ENCODE results near the gene PTPN12. TPM values are rescaled to one million over a fixed set of nuclear protein-coding genes. Genes with fewer than 3 reads are reported as not detected.

PTPN12 gene
- total RNA-seq, 2 donors from 2014 or later = 33.8 to 84.3 TPM

DNA sequence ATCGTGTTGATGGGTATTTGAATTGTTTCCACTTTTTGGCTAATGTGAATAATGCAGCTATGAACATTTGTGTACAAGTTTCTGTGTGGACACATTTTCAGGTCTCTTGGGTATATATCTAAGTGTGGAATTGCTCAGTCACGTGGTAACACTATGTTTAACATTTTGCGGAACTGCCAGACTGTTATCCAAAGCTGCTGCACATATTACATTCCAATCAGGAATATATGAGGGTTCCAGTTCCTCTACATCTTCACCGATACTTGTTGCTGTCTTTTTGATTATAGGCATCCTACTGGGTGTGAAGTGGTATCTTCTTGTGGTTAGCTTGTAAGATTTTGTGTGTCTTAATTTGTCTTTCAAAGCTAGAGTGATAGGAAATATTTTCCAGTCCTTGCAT, 6.8 kb downstream of the PTPN12 start:
- no peaks in the 10 kb centered on the region for H3K9me3 Mint-ChIP-seq
- peaks cover 56 to 75% of the 10 kb centered on the region in 2 donors for H3K4me1 Mint-ChIP-seq (ENCODE audit: low read depth in 2 of 2)
- H3K36me3 Mint-ChIP-seq = no peaks in the 10 kb centered on the region
- H3K27me3 Mint-ChIP-seq = no peaks in the 10 kb centered on the region
- peak overlapping the region; percentile 68 to 69 for H3K27ac Mint-ChIP-seq
- DNase-seq (ENCODE audit: low spot score) = no peak
- peak overlapping the region; percentile 49 for H3K4me3 Mint-ChIP-seq
- peak in 1 of 2 donors; percentile 45 for ATAC-seq

DNA sequence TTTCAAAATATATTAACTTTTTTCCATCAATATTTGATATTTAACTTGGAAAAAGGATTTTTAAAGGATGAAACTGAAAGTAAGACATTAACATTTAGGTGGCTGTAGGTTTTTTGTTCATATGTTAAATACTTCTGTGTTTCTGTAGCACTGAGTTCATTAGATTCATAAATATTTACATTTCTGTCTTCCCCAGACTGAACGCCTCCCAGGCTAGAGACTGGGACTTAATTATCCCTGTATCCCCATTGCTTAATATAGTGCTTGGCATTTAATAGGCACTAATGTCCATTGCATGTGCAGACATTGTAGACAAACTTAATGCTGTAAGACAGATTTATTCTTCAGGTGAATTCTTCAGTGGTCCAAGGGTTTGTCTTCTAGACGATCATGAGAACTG, 7.4 kb downstream of the PTPN12 start:
- Mint-ChIP-seq H3K27me3 (no peaks in the 10 kb centered on the region), H3K4me1 (ENCODE audit: low read depth in 2 of 2) (peaks cover 58 to 73% of the 10 kb centered on the region in 2 donors), H3K4me3 (peak overlapping the region; percentile 29), H3K27ac (peak overlapping the region; percentile 68 to 69), H3K9me3 (no peaks in the 10 kb centered on the region), H3K36me3 (no peaks in the 10 kb centered on the region)
- ATAC-seq (no peak), DNase-seq (ENCODE audit: low spot score) (no peak)

DNA sequence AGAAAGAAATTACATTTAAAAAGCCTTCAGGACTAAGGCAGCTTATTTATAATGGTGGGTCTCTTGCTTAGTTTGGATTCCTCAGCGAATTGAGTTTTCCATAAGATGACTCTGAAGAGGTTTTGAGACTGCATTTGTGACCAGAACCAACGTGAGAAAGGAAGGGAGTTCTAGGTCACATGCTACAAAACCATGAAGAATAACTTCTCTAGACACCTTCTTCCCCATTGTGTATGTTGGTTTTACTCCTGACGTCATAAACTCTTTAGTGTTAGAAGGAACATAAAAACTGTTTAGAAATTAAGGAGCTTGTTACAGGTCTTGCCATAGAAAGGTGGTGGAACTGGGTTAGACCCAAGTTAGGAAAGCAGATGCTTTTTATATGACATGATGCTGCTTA, 11.1 kb downstream of the PTPN12 start:
- Mint-ChIP-seq H3K36me3 (no peaks in the 10 kb centered on the region), H3K4me3 (peak overlapping the region; percentile 36), H3K27ac (peak overlapping the region; percentile 64 to 88), H3K4me1 (ENCODE audit: low read depth in 2 of 2) (peaks cover 54 to 62% of the 10 kb centered on the region in 2 donors), H3K27me3 (no peaks in the 10 kb centered on the region), H3K9me3 (no peaks in the 10 kb centered on the region)
- DNase-seq (ENCODE audit: low spot score) (no peak), ATAC-seq (peak; percentile 60 to 61)

DNA sequence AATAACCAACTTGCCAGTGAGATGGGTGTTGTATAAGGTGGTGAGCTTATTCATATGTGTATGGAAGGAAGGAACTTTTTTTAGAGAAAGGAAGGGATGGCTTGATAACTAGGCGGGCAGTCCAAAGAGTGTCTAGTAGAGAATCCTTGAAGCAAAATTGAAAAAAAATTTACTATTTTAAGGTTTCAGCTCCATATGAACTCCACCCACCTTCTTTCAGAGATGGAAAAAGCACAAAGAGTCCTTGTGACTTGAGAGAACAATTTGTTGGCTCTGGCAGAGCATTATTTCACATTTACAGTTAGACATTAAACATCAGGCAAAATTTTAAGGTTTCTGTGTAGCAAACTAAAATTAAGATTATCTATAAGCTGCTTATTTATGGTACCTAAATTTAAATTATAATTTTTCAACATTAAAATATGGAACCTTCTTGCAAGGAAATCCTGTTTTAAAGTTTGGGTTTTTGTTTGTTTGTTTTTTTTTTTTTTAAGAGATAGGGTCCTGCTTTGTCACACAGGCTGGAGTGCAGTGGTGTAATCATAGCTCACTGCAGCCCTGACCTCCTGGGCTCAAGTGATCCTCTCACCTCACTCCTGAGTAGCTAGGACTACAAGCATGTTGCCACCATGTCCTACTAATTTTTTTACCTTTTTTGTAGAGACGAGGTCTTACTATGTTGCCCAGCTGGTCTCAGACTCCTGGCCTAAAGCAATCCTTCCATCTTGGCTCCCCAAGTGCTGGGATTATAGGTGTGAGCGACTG, 12.2 kb downstream of the PTPN12 start:
- H3K4me3 Mint-ChIP-seq = peak overlapping the region; percentile 40
- peak overlapping the region; percentile 64 to 88 for H3K27ac Mint-ChIP-seq
- DNase-seq (ENCODE audit: low spot score) (no peak), ATAC-seq (no peak)
- peaks cover 55 to 61% of the 10 kb centered on the region in 2 donors for H3K4me1 Mint-ChIP-seq (ENCODE audit: low read depth in 2 of 2)
- H3K27me3 Mint-ChIP-seq = no peaks in the 10 kb centered on the region
- H3K36me3 Mint-ChIP-seq = no peaks in the 10 kb centered on the region
- no peaks in the 10 kb centered on the region for H3K9me3 Mint-ChIP-seq

DNA sequence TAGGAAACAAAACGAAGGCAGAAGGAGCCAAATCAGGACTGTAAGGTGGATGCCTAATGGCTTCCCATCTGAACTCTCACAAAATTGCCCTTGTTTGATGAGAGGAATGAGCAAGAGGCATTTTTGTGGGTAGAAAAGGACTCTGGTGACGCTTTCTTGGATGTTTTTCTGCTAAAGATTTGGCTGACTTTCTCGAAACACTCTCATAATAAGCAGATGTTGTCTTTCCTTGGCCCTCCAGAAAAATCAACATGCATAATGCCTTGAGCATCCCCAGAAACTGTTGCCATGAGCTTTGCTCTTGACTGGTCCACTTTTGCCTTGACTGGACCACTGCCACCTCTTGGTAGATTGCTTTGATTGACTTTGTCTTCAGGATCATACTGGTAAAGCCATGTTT, 13.5 kb downstream of the PTPN12 start:
- Mint-ChIP-seq H3K9me3 (no peaks in the 10 kb centered on the region), H3K27ac (peak overlapping the region in 1 of 2 donors; percentile 53), H3K27me3 (no peaks in the 10 kb centered on the region), H3K36me3 (peaks cover 5% of the 10 kb centered on the region), H3K4me1 (ENCODE audit: low read depth in 2 of 2) (peaks cover 67 to 74% of the 10 kb centered on the region in 2 donors), H3K4me3 (no peak overlapping the region)
- ATAC-seq = no peak
- no peak for DNase-seq (ENCODE audit: low spot score)

DNA sequence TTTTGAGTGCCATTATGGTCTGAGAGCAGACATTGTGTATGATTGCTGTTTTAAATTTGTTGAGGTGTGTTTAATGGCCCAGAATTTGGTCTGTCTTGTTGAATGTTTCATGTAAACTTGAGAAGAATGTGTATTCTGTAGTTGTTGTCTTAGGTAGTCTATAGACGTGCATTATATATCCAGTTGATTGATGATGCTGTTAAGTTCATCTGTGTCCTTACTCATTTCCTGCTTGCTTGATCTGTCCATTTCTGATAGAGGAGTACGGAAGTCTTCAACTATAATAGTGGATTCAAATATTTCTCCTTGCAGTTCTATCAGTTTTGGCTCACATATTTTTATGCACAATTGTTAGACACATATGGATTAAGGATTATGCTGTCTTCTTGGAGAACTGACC, 16.0 kb downstream of the PTPN12 start:
- Mint-ChIP-seq H3K4me3 (no peak overlapping the region), H3K27ac (peak overlapping the region in 1 of 2 donors; percentile 89), H3K4me1 (ENCODE audit: low read depth in 2 of 2) (peaks cover 61 to 70% of the 10 kb centered on the region in 2 donors), H3K9me3 (no peaks in the 10 kb centered on the region), H3K27me3 (no peaks in the 10 kb centered on the region), H3K36me3 (peaks cover 5% of the 10 kb centered on the region)
- no peak for DNase-seq (ENCODE audit: low spot score)
- ATAC-seq = no peak

DNA sequence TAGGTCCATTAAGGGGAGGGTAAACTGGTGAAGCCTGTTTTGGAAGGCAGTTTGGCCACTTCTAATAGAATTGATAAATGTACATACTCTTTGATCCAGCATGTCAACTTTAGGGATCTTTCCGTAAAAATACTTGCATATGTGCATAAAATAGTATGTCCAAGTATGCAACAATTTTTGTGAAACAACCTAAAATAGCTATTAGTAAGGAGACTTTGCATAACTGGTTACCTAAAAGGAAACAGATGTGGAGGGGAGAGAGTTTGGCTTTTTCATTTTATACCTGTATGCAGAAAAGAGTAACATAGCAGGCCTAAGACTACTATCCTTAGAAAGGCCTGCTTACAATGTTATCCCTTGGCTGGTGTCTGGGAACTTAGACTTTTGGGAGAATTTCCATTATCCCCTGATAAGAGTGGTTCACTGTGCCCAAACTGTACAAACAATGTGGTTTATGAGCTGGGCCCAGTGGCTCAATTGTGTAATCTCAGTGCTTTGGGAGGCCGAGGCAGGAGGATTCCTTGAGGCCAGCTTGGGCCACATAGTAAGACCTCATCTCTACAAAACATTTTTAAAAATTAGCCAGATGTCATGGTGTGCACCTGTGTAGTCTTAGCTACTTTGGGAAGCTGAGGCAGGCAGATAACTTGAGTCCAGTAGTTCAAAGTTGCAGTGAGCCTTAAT, 21.3 kb downstream of the PTPN12 start:
- Mint-ChIP-seq H3K4me3 (no peak overlapping the region), H3K4me1 (ENCODE audit: low read depth in 2 of 2) (peaks cover 61 to 74% of the 10 kb centered on the region in 2 donors), H3K27me3 (no peaks in the 10 kb centered on the region), H3K27ac (peak overlapping the region in 1 of 2 donors; percentile 97), H3K36me3 (peaks cover 5% of the 10 kb centered on the region), H3K9me3 (no peaks in the 10 kb centered on the region)
- no peak for DNase-seq (ENCODE audit: low spot score)
- ATAC-seq = no peak

DNA sequence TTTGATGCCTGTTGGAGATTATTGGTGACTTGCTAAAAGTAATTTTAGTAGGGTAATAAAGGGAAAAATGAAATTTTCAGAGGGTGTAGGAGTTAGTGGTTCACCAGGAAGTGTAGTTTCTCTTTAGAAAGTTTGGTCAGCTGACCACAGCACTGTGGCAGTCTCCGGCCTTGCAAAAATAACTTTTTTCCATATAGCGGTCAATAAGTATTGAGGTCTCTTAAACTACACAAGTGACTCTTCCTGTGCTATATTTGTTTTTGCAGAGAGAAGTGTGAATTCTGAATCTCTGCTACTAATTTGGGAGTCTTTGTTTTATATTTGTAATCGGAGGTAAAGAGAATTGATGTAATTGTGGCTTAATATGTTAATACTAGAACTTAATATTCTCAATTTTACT, 24.3 kb downstream of the PTPN12 start:
- no peaks in the 10 kb centered on the region for H3K36me3 Mint-ChIP-seq
- no peaks in the 10 kb centered on the region for H3K27me3 Mint-ChIP-seq

DNA sequence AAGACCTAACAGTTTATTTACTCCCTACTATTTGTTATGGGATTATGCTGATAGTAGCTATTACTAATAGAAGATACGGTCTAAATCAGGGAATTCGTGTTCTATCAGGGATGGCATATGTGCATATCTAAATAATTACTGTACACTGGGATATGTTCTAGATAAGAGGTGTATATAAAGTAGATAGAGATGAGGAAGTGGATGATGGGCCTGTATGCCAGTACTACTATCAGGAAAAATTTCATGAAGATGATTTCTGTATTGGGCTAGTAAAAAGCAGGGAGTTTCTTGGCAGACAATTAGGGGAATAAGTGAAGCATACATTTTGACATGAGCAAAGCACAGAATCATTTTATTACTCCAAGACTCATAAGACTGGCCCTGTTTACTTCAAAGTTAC, 26.2 kb downstream of the PTPN12 start:
- no peak for DNase-seq (ENCODE audit: low spot score)
- ATAC-seq = no peak
- H3K9me3 Mint-ChIP-seq = no peaks in the 10 kb centered on the region
- H3K36me3 Mint-ChIP-seq = no peaks in the 10 kb centered on the region
- H3K4me1 Mint-ChIP-seq (ENCODE audit: low read depth in 2 of 2) = peaks cover 61 to 74% of the 10 kb centered on the region in 2 donors
- H3K4me3 Mint-ChIP-seq = peak overlapping the region; percentile 59
- H3K27me3 Mint-ChIP-seq = no peaks in the 10 kb centered on the region
- H3K27ac Mint-ChIP-seq = peak overlapping the region; percentile 76 to 97

More for the DNA sequence above, 24.3 kb downstream of the PTPN12 start:
- H3K27ac Mint-ChIP-seq = peak overlapping the region; percentile 83 to 97
- ATAC-seq (peak; percentile 73 to 82), DNase-seq (ENCODE audit: low spot score) (no peak)
- H3K4me3 Mint-ChIP-seq = peak overlapping the region; percentile 73
- no peaks in the 10 kb centered on the region for H3K9me3 Mint-ChIP-seq
- peaks cover 59 to 70% of the 10 kb centered on the region in 2 donors for H3K4me1 Mint-ChIP-seq (ENCODE audit: low read depth in 2 of 2)

DNA sequence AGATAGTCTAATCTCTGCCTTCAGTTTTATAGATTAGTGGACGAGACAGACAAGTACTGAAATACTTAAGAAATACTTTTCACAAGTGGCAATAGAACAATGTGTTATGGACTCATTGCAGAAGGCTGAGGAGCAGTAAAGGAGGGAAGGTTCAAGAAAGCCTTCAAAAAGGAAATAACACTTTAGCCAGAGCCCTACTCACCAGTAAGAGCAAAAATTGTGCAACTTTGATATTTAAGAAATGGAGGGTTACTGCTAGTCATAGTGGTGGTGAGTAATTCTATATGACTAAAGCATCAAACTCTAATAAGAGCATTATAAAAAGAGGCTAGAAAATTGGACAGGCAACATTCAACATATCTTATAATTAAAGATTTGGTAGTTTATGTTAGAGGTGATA, 28.8 kb downstream of the PTPN12 start:
- ATAC-seq (peak; percentile 83 to 94), DNase-seq (ENCODE audit: low spot score) (peak; percentile 69)
- peak overlapping the region; percentile 59 for H3K4me3 Mint-ChIP-seq
- H3K36me3 Mint-ChIP-seq = no peaks in the 10 kb centered on the region
- peak overlapping the region; percentile 61 to 97 for H3K27ac Mint-ChIP-seq
- H3K4me1 Mint-ChIP-seq (ENCODE audit: low read depth in 2 of 2) = peaks cover 55 to 71% of the 10 kb centered on the region in 2 donors
- no peaks in the 10 kb centered on the region for H3K9me3 Mint-ChIP-seq
- H3K27me3 Mint-ChIP-seq = no peaks in the 10 kb centered on the region

DNA sequence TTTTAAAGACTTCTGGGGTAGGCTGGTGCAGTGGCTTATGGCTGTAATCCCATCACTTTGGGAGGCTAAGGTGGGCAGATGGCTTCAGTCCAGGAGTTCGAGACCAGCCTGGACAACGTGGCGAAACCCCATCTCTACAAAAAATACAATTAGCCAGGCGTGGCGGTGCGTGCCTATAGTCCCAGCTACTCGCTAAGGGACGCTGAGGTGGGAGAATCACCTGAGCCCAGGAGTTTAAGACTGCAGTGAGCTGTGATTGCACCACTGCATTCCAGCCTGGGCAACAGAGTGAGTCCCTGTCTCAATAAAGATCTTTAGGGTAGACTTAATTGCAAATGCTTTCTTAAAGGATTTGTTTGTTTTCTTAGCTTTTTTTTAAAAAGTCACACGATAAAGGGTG, 29.3 kb downstream of the PTPN12 start:
- ATAC-seq = peak in 1 of 2 donors; percentile 4
- H3K27ac Mint-ChIP-seq = peak overlapping the region; percentile 61 to 97
- no peaks in the 10 kb centered on the region for H3K9me3 Mint-ChIP-seq
- peak overlapping the region; percentile 59 for H3K4me3 Mint-ChIP-seq
- no peak for DNase-seq (ENCODE audit: low spot score)
- no peaks in the 10 kb centered on the region for H3K27me3 Mint-ChIP-seq
- H3K4me1 Mint-ChIP-seq (ENCODE audit: low read depth in 2 of 2) = peaks cover 50 to 66% of the 10 kb centered on the region in 2 donors
- no peaks in the 10 kb centered on the region for H3K36me3 Mint-ChIP-seq

DNA sequence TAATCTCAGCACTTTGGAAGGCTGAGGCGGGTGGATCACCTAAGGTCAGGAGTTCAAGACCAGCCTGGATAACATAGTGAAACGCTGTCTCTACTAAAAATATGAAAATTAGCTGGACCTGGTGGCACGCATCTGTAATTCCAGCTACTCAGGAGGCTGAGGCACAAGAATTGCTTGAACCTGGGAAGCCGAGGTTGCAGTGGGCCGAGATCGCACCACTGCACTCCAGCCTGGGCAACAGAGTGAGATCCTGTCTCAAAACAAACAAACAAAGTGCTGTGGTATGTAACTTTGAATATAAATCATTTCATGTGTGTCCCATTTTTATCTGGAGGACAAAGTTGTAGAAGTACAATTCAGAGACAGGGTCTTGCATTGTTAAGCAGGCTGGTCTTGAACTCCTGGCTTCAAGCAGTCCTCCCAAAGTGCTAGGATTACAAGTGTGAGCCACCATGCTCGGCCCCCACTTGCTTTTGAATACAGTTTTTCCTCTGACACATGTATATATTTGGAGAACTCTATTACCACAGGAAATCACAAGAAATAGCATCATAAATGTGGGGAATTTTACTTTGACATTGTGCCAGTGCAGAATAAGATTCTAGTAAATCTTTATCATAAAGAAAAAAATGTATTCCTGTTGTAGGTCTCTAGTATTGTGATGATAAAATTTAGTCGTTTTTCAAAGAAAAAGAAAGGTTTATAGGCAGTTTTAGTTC, 32.6 kb downstream of the PTPN12 start:
- no peak for DNase-seq (ENCODE audit: low spot score)
- no peak for ATAC-seq
- H3K4me3 Mint-ChIP-seq = no peak overlapping the region
- H3K27ac Mint-ChIP-seq = peak overlapping the region in 1 of 2 donors; percentile 97
- no peaks in the 10 kb centered on the region for H3K27me3 Mint-ChIP-seq
- H3K9me3 Mint-ChIP-seq = peaks cover 2% of the 10 kb centered on the region
- H3K36me3 Mint-ChIP-seq = no peaks in the 10 kb centered on the region
- H3K4me1 Mint-ChIP-seq (ENCODE audit: low read depth in 2 of 2) = peaks cover 58 to 62% of the 10 kb centered on the region in 2 donors

DNA sequence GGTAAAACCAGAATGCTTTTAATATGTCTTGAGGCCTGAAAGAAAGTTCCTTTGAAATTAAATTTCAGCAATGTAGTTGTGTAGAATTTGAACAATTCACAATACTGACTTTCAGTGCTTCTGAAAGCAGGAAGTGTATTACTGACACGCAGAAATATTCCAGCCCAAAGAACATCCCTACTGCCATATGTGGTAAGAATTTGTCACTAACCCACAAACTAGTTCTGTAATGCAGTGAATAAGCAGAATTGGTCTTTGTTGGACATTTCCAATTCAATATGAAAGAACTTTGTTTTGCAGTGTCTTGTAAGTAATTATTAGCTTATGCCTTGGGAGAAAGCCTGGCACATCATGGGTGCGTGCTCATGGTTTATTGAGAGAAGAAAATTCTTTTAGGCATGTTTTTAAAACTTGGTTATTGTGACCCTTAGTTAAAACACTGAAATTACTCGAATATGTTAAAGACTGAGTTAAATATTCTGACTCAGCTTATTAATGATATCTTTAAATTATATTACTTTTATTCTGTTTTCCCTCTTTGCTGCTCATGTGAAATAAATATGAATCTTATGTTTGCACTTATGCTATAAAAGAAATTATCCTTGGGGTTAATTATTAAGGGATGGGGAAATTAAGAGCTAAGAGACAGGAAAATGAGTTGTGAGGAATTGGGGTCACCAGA, 33.4 kb downstream of the PTPN12 start:
- DNase-seq (ENCODE audit: low spot score) = no peak
- no peaks in the 10 kb centered on the region for H3K27me3 Mint-ChIP-seq
- peak in 1 of 2 donors; percentile 22 for ATAC-seq
- H3K9me3 Mint-ChIP-seq = peaks cover 2% of the 10 kb centered on the region
- H3K4me1 Mint-ChIP-seq (ENCODE audit: low read depth in 2 of 2) = peaks cover 54 to 58% of the 10 kb centered on the region in 2 donors
- H3K4me3 Mint-ChIP-seq = no peak overlapping the region
- H3K27ac Mint-ChIP-seq = peak overlapping the region; percentile 37 to 97
- no peaks in the 10 kb centered on the region for H3K36me3 Mint-ChIP-seq
